HG02884 (cell line): ENCODE measurements around the gene EIF3A.
"Not testable (repeated sequence)": the region's sequence is repeated elsewhere in the genome, so short reads cannot be mapped to it uniquely, and the experiment has no call there.

Source experiments
- ATAC-seq: cut with Tn5 transposase; IDR thresholded peaks from one replicate; pipeline ENCODE4 v1.9.1; 2021; ENCODE audit warnings: mild to moderate bottlenecking, moderate library complexity; ENCODE audit not compliant: unreplicated experiment

EIF3A gene

DNA sequence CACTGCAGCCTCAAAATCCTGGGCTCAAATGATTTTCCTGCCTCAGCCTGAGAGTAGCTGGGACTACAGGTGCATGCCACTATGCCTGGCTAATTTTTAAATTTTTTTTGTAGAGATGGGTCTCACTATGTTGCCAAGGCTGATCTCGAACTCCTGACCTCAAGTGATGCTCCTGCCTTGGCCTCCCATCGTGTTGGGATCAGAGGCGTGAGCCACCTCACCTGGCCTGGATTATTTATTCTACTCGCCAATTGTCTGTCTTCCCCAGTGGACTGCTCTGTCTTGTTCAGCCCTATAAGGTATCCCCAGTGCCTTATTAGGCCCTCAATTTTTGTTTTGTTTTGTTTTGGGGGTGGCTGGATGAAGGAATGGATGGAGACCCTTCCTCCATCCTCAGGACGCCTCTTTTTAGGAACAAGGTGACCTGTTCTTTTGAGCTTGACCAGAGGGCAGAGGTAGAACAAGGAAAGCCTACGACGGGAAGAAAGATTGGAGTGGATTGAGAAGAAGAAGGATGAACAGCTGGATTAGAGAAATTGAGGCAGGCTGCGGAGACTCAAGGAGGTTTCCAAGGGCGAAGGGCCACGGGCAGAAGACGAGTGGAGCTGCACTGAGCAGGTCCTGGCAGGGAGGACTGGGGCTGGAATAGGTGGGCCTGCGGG lies 22.8 kb upstream of the EIF3A start:
- ATAC-seq = no peak

- ATAC-seq = no peak
Measured at GRCh38 chr10:119101366-119102098, 20.9 kb upstream of the EIF3A start.

GRCh38 chr10:119100434-119101238 lies 20.0 kb upstream of the EIF3A start:
- no peak for ATAC-seq

GRCh38 chr10:119098576-119098975 lies 18.0 kb upstream of the EIF3A start:
- no peak for ATAC-seq

DNA sequence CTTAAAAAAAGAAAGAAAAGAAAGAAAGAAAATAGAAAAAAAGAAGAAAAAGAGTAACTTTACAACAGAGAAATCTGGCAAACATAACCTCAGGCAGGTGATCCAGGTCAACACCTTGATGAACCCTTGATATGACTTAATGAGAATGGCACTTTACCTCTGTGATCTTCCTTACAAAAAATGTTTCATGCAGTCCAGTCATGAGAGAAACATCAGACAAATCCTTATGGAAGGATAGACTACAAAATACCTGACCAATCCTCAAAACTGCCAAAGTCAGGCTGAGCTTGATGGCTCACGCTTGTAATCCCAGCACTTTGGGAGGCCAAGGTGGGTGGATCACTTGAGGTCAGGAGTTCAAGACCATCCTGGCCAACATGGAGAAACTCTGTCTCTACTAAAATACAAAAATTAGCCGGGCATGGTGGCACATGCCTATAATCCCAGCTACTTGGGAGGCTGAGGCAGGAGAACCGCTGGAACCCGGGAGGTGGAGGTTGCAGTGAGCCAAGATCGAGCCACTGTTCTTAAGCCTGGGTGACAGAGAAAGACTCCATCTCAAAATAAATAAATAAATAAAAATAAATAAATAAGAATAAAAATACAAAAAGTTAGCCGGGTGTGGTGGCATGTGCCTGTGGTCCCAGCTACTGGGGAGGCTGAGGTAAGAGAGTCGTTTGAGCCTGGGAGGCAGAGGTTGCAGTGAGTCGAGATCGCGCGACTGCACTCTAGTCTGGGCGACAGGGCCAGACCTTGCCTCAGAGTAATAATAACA lies 16.2 kb upstream of the EIF3A start:
- ATAC-seq = not testable (repeated sequence)

- ATAC-seq = no peak
Measured at GRCh38 chr10:119095640-119096039, 15.0 kb upstream of the EIF3A start.

DNA sequence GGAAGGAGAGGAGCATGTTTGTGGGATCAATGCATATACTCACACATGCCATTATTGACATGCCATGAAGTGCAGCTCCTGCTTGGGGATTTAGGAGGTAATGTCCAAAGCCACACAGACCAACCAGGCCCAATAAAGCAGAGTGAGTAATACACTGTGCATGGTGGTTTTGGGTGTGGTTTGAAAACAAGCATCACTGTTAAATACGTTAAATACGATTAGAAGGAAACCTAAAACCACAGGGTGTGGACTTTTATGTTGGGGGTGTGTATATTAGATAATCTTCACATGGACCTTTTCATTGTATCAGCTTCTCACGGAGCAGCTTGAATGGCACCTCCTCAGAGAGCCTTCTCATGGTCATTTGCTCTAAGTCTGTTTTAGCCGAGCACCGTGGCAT lies 10.4 kb upstream of the EIF3A start:
- no peak for ATAC-seq

DNA sequence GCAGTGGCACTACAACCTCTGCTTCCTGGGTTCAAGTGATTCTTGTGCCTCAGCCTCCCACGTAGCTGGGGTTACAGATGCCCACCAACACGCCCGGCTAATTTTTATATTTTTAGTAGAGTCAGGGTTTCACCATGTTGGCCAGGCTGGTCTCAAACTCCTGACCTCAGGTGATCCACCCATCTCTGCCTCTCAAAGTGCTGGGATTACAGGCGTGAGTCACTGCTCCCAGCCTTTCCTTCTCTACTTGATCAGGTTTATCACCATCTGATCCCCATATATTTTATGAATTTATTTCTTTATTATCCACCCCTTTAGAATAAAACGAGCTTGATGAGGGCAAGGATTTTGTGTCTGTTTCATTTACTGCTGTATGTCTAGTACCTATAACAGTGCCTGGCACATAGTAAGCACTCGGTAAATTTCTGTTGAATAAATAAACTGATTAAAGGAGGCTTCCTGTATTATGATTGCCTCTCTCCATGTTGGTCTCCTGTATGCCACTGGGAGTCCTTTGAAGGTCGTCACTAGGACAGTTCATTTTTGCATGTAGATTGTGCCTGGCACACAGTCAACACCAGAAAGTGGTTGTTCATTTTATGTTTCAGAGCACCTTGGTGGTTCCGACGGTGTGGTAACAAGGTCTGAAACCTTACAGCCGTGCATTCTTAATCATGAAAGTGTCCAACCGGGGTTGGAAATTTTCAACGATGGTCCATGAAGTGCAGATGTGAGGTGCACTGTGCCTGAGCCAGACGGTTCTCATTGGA lies 9.6 kb upstream of the EIF3A start:
- ATAC-seq = no peak

DNA sequence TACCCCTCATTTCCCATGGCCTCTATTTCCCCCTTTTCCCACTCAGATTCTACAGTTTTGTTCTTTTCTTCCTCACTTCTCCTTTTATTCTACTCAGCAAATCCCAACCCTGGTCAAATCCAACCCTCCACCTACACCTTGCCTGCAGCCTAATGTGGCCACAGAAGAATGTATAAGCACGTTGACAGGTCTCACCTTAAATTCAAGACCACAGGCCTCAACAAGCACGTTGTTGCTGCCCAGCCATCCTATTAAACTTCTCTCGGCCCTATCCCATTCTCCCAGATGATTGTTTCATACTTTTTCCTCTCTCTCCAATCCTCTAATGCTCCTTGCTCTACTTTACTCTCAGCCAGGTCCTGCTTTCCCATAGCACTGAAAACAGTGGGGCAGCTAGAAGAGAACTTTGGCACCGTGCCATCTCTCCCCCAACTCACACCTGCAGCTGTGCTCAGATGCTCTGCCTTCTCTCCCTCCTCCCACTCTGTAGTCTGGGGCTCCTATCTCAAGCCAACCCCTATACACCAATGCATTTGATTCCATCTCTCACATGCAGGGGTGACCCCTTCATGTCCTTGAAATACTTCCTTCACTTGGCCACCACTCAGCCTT lies 6.8 kb upstream of the EIF3A start:
- no peak for ATAC-seq

DNA sequence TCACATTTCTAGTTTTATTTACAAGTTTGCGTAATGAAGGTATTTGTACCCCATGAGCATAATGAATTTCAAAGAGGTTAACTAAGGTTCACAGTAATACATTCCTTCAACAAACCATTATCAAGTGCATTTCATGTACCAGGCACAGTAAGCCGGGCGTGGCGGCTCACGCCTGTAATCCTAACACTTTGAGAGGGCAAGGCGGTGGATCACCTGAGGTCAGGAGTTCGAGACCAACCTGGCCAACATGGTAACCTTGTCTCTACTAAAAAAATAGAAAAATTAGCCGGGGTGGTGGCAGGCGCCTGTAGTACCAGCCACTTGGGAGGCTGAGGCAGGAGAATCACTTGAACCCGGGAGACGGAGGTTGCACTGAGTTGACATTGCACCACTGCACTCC lies 4.3 kb upstream of the EIF3A start:
- no peak for ATAC-seq

- ATAC-seq = peak; percentile 56
Measured at GRCh38 chr10:119079599-119080520, 757 bp downstream of the EIF3A start.

GRCh38 chr10:119078422-119079179 lies 2.0 kb downstream of the EIF3A start:
- no peak for ATAC-seq

GRCh38 chr10:119073584-119073983 lies 7.0 kb downstream of the EIF3A start:
- ATAC-seq = no peak

- ATAC-seq = no peak
Measured at GRCh38 chr10:119070395-119071165, 10.0 kb downstream of the EIF3A start.

DNA sequence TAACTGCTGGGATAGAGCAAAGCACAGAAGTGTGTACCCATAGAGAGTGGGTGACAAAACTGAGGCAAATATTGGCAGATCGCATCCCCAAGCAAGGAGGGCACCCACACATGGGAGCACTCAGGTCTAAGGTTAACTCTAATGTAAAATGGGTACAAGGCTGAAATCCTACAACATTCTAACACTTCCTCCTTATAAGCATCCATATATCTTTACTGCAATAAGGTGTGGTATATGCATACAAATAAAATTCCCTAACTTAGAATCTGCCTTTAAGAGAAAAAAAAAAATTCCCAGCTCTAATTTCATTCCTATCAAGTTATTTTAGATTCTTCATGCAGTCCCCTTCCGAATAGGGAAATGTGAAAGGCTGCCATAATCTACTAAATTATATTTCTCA lies 18.7 kb downstream of the EIF3A start:
- ATAC-seq = no peak

- ATAC-seq = no peak
Measured at GRCh38 chr10:119061352-119061751, 19.3 kb downstream of the EIF3A start.

- no peak for ATAC-seq
Measured at GRCh38 chr10:119060107-119060506, 20.5 kb downstream of the EIF3A start.
